GM21786 (cell line): Measurements from ENCODE around the gene PPARA.
"Not testable (repeated sequence)": the region's sequence is repeated elsewhere in the genome, so short reads cannot be mapped to it uniquely, and the experiment has no call there.

Experiments
- ATAC-seq: cut with Tn5 transposase; IDR thresholded peaks from one replicate; pipeline ENCODE4 v1.9.1; 2021; ENCODE audit not compliant: unreplicated experiment

PPARA gene

DNA sequence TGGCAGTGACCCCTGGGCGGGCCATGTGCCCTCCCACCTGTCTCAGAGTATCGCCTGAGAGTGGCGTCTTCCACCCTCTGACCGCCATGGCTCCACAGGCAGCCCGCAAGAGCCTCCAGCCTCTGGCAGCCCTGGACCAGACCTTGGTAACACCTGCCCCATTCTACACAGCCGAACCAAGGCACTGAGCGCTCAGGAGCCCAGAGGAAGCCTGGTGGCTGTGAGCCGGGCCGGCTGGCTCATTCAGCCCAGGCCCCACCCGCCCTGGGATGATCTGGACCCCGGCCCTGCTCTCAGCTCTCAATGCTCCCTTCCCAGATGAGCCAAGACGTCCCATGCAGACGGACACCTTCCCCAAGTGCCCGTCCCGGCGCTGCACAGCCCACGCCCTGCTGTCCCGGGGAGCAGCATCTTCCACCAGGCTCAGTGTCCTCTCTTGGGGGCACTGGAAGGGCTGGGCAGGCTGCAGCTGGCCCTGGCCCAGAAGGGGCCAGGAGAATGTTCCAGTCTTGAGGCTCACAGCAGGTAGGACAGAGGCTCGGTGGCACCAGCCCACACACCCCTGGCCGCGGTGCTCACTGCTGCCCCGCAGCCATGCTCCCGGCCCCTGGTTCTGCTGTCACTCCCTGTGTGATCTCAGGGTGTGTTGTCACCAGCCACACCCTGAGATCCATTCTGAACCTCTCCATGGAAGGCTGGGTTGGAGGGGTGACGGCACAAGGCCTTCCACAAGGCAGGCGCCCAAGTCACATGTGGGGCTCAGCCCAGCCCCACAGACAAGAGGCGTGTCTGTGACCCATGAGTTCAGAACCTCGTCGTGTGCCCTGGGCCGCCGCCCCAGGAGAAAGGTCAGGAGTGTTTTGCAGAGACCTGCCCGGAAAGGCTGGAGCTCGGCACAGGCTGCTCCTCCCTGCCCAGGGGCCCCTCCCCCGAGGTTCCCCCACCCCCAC lies 24.2 kb upstream of the PPARA start:
- ATAC-seq: no peak

GRCh38 chr22:46126853-46127385 lies 23.4 kb upstream of the PPARA start:
- ATAC-seq: no peak

GRCh38 chr22:46127556-46127955 lies 22.8 kb upstream of the PPARA start:
- ATAC-seq: no peak

- no peak for ATAC-seq
These were observed 21.7 kb upstream of the PPARA start for GRCh38 chr22:46128606-46129005.

DNA sequence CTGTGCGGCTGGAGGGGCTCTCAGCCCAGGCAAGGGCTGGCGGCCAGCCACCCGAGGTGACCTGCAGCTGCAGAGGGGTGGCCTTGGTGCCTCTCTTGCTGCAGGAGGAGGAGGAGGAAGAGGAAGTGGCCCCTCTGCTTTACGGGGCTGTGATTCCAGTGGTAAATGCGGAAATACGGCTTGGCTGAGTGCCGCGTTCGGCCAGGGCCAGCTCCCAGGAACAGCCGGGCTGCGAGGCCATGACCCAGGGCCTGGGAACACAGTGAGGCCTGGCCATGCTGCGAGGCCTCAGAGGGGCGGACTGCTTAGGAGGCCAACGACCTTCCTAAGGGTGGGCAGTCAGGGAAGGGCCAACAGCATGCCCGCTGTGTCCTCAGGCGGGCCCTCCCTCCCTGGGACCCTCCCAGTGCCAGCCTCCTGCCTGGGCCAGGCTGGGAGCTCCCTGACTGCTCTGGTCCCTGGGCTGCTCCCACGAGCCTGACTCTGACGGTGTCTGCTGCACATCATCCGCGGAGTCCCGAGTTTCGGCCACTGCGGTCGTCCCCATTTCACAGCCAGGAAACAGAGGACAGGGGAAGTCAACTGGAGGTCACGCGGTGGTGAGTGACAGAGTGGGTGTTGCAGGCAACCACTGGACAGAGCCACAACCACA lies 20.8 kb upstream of the PPARA start:
- ATAC-seq: no peak

- no peak for ATAC-seq
These were observed 19.2 kb upstream of the PPARA start for GRCh38 chr22:46131151-46131587.

GRCh38 chr22:46132193-46132829 lies 18.0 kb upstream of the PPARA start:
- not testable (repeated sequence) for ATAC-seq

GRCh38 chr22:46132830-46133587 lies 17.3 kb upstream of the PPARA start:
- ATAC-seq: no peak

- no peak for ATAC-seq
These were observed 16.8 kb upstream of the PPARA start for GRCh38 chr22:46133588-46133855.

GRCh38 chr22:46134111-46134705 lies 16.1 kb upstream of the PPARA start:
- ATAC-seq: no peak

DNA sequence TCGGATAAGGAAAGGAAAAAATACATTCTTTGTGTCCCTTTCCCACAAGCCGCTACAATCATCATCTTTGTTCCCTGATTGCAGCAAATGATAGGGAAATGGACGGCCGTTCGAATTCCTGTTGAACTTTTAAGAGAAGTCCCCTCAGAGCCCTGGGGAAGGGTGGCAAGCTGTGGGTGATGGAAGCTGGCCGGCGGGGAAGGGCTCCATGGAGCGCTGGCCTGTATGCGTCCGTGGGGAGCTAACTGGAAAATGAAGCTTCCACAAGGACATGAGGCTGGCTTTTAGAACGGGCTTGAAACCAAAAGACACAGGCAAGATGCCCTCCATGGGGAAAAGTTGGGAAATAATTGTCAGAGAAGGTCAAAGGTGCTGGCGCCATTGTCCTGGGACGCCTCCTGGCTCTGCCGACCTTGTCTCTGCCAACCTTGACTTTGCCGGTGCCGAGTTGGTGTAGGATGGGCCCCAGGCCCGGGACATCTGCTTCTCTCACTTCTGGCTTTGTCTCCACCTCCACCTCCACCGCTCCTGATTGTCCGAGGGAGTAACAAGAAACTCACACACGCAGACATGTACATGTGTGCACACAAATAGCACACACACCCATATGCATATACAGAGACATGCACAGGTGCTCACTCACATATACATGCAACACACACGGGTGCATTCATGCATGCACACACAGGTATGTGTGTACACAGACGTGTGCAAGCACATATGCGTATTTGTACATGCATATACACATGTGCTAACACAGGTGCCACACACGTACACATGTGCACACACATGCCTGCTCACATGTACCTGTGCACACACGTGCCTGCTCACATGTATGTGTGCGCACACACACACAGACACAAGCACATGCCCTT lies 14.5 kb upstream of the PPARA start:
- no peak for ATAC-seq

GRCh38 chr22:46136486-46137217 lies 13.7 kb upstream of the PPARA start:
- ATAC-seq: no peak

GRCh38 chr22:46137218-46137766 lies 13.0 kb upstream of the PPARA start:
- no peak for ATAC-seq

DNA sequence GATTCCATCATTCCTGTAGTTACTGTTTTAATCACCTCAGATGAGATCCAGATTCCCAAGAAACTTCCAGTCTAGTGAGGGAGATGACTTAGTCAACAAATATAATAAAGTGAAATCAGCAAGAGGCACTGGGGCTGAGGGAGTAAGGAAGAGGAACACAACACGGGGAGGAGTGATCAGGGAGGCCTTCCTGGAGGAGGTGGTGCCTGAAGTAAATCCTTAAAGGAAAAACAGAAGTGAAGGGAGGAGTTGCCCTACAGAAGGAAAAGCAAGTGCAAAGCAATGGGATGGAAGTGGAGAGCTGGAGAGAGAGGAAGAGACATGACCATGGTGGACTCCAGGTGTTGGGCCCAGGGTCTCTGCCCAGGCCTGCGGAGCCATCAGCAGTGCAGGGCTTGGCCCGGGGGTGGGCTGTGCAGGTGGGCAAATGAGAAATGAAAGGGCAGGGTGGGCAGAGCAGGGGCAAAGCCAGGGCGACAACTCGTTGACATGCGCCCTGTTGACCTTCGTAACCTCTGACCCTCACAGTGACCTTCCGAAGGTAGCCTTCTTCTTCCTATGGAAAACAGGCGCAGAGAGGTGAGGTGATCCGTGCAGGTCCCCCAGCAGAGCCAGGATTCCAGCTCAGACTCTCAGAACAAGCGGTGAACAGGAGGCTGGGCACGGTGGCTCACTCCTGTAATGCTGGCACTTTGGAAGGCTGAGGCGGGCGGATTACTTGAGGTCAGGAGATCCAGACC lies 12.1 kb upstream of the PPARA start:
- ATAC-seq: no peak

DNA sequence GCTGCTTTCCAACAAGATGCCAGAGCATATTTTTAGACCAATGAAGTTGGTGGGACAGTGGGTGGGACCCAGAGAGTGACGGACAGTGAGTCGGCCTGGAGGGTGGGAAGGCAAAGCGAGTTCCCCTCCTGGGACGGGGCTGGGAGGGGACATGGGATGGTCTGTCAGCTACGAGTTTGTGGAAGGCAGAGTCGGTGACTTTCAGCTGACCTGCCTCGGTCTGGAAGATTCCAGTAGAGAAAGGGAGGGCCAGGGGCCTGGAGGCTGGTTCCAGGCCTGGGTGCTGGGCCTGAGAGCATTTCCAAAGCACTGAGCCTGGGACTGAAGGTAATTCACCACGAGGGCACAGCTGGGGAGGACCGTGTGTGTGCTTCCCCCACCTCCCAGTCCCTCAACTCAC lies 10.9 kb upstream of the PPARA start:
- not testable (repeated sequence) for ATAC-seq

- ATAC-seq: no peak
These were observed 10.4 kb upstream of the PPARA start for GRCh38 chr22:46139895-46140350.

DNA sequence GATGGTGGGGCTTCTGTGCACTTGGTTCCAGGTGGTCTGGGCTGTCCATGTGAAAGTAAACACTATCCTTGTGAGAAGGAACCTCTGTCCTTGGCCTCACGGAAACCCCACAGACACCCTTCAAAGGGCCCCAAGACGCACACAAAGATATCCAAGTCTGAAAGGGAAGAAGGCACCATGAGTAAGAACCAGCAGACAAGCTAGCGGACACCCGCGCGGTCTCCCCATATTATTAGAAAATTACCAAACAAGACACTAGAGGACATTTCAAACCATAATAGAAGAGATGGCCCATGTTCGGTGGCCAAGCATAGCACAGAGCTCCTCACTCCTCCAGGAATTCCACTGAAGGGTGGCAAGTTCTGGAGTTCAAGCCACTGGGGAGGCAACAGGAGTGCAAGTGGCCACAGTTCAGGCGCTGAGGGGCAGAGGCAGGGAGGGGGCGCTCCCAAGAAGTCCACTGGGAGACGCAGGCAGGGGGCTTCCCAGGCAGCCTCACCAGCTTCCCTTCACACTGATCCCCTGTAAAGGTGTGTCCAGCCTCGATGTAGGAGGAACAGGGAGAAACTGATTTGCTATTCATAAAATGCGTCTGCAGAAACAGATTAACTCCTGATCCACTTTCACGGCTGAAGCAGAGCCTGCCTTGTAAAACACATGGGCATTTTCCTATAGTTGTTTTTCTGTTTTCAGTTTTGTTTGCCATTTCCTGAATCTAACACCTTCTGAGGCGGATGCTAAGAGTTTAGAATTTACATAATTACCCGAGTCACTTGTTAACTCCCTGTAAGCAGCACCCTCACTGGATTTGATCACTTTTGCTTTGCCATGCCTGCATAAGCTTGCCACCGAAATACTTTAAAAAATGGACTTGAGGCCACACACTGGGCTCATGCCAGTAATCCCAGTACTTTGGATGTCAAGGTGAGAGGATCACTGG lies 9.1 kb upstream of the PPARA start:
- no peak for ATAC-seq
